ENCODE data around the gene OSBPL6.

- no peak for TF ChIP-seq POLR2A (IDR thresholded peaks at IDR 0.05)
- no peak for TF ChIP-seq CTCF (IDR thresholded peaks at IDR 0.05)
Observed at GRCh38 chr2:178229927-178230326, 35.6 kb downstream of the OSBPL6 start.

Measured in right lobe of liver (tissue), 4 donors.